Measurements from ENCODE around the gene TESK2.
"Not testable (repeated sequence)": the region's sequence is repeated elsewhere in the genome, so short reads cannot be mapped to it uniquely, and the experiment has no call there.

Gene TESK2

DNA sequence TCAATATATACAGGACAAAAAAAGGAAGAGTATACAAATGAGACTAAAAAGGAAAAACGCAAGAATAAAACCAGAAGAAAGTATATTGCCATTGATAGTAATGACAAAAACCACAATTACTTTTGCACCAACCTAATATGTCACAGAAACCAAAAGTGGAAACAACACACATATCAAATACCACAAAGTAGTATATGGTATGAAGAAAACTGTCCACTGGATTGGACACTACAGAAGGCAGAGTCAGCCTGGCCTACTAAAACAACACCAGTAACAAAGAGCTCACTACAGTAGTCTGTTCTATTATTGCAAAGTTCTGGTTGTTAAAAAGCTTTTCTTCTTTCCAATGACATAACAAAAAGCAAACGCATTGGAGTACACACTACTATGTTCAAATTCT is 17.7 kb downstream of the TESK2 start:
- DNase-seq (ENCODE audit: low read depth): no peak

DNA sequence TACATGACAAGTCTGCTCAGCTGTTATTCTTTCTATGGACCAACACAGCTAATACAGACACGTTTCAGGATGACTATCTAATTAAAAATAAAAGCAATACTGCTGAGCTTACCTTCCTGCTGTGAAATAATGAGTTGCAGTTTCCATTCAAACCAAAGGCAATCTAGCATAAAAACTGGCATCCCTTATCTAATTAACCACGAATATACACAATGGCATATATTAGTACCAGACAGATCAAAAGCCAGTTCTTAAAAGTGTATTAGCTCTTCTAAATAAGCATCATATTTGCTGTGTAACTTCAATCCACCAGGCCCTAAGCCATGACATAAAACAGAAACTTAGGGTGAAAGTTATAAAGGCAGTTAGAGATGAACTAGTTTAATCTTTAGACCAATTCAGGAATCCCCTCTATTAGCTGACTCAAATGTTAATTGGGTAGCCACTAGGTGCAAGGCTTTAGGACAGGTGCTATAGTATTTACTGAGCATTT is 20.6 kb downstream of the TESK2 start:
- DNase-seq (ENCODE audit: low read depth): no peak

DNA sequence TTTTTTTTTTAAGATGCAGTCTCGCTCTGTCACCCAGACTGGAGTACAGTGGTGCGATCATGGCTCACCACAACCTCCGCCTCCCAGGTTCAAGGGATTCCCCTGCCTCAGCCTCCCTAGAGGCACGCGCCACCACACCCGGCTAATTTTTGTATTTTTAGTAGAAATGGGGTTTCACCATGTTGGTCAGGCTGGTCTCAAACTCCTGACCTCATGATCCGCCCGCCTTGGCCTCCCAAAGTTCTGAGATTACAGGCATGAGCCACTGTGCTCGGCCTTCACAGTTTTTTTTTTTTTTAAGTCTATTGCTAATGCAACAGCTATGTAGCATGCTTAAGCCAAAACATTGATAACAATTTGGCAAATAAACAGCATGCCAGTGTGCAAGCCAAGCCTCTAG is 23.6 kb downstream of the TESK2 start:
- DNase-seq (ENCODE audit: low read depth): not testable (repeated sequence)

DNA sequence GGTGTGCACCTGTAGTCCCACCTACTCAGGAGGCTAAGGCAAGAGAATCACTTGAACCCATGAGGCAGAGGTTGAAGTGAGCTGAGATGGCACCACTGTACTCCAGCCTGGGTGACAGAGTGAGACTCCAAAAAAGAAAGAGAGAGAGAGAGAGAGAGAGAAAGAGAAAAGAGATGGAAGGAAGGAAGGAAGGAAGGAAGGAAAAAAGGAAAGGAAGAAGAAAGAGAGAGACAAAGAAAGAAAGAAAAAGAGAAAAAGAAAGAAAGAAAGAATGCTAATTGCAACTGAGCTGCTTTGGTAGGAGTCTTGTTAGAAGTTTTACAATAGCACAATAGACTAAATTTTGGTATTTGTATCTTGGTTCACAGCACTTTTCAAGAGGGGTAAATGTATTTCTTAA is 25.7 kb downstream of the TESK2 start:
- no peak for DNase-seq (ENCODE audit: low read depth)

- DNase-seq (ENCODE audit: low read depth): no peak
These were observed 32.1 kb downstream of the TESK2 start for GRCh38 chr1:45458894-45459293.

- DNase-seq (ENCODE audit: low read depth): no peak
These were observed 34.4 kb downstream of the TESK2 start for GRCh38 chr1:45456531-45456930.

- no peak for DNase-seq (ENCODE audit: low read depth)
These were observed 35.8 kb downstream of the TESK2 start for GRCh38 chr1:45455162-45455561.

GRCh38 chr1:45454464-45454863 is 36.5 kb downstream of the TESK2 start:
- DNase-seq (ENCODE audit: low read depth): no peak

- DNase-seq (ENCODE audit: low read depth): no peak
These were observed 38.5 kb downstream of the TESK2 start for GRCh38 chr1:45452503-45452902.

DNA sequence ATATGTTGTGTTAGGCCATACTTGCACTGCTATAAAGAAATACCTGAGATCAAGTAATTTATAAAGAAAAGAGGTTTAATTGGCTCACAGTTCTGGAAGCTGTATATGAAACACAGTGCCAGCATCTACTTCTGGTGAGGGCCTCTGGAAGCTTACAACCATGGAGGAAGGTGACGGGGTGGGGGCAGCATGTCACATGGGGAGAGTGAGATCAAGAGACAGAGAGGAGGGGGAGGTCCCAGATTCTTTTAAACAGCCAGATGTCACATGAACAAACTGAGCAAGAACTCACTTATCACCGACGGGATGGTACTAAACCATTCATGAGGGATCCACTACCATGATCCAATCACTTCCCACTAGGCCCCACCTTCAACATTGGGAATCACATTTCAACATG is 42.6 kb downstream of the TESK2 start:
- DNase-seq (ENCODE audit: low read depth): no peak

GRCh38 chr1:45446950-45447672 is 43.9 kb downstream of the TESK2 start:
- DNase-seq (ENCODE audit: low read depth): no peak

DNA sequence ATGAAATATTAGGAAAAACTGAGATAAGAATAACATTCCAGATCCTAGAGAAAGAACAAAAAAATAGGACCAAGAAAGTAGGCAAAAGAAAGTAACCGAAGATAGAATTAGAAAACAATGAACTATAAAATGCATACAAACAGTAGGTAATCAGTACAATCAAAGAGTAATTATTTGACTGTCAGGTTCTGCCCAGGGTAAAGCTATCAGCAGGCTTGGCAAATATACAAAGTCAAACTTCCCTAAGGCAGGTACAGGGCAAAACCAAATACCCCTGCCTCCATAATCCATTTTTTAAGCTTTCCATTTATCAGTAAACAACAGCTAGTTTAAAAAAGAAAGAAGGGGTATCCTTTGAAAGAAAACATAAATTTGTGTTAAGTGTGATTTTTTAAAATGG is 44.4 kb downstream of the TESK2 start:
- no peak for DNase-seq (ENCODE audit: low read depth)

- DNase-seq (ENCODE audit: low read depth): no peak
These were observed 46.3 kb downstream of the TESK2 start for GRCh38 chr1:45444609-45445131.

DNA sequence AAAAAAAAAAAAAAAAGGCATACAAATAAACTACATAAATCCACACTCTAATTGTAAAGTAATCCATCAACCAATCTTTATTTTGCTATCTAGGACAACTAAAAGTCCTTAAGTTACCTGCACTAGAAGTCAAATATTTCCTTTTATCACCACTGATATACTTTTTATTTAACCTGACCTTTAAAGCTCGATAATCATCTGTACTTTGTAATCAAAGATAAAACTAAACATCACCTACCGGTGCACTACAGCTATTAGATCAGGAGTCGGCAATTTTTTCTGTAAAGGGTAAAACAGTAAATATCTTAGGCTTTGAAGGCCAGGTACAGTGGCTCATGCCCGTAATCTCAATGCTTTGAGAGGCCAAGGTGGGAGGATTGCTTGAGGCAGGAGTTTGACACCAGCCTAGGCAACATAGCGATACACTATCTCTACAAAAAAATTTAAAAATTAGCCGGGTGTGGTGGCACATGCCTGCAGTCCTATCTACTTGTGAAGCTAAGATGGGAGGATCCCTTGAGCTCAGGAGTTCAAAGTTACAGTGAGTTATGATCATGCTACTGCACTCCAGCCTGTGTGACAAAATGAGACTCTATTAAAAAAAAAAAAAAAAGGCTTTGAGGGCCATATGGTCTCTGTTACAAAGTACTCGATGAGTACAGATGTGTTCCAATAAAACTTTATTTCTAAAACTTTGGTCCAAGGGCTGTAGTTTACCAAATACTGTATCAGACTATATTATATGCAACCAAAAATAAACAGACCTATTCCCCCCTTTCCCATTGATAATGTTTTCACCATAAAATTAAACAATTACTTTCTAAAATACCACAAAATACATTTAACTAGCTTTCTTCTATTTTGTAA is 47.1 kb downstream of the TESK2 start:
- no peak for DNase-seq (ENCODE audit: low read depth)

- no peak for DNase-seq (ENCODE audit: low read depth)
These were observed 48.7 kb downstream of the TESK2 start for GRCh38 chr1:45442272-45442671.

DNA sequence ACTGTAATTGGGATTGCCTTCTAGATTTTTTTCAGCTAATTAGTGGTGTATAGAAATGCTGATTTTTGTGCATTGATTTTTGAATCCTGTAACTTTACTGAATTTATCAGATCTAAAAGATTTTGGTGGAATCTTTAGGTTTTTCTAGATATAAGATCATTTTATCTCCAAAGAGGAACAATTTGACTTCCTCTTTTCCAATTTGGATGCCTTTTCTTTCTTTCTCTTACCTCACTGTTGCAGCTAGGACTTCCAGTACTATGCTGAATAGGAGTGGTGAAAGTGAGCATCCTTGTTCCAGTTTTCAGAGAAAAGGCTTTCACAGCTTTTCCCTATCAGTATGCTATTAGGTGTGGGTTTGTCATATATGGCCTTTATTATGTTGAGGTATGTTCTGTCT is 53.6 kb downstream of the TESK2 start:
- no peak for DNase-seq (ENCODE audit: low read depth)

DNA sequence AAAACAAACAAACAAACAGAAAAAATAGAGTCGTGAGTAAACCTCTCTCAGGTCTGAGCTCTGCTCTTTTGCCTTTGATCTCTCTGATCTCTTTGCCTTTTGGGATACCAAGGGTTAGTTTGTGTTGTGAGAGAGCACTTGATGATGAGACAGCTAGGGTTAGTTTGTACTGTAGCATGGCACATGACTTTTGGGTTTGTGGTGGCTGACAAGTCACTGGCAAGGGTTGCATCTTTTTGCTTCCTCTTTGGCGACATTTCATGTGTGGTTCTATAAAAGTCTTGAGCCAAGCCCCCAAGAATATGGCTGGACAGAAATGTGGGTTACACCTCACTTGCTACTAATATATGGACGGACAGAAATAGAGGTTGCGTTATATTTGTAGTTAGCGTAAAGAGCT is 60.5 kb downstream of the TESK2 start:
- DNase-seq (ENCODE audit: low read depth): no peak

GRCh38 chr1:45429561-45430159 is 61.3 kb downstream of the TESK2 start:
- no peak for DNase-seq (ENCODE audit: low read depth)

DNA sequence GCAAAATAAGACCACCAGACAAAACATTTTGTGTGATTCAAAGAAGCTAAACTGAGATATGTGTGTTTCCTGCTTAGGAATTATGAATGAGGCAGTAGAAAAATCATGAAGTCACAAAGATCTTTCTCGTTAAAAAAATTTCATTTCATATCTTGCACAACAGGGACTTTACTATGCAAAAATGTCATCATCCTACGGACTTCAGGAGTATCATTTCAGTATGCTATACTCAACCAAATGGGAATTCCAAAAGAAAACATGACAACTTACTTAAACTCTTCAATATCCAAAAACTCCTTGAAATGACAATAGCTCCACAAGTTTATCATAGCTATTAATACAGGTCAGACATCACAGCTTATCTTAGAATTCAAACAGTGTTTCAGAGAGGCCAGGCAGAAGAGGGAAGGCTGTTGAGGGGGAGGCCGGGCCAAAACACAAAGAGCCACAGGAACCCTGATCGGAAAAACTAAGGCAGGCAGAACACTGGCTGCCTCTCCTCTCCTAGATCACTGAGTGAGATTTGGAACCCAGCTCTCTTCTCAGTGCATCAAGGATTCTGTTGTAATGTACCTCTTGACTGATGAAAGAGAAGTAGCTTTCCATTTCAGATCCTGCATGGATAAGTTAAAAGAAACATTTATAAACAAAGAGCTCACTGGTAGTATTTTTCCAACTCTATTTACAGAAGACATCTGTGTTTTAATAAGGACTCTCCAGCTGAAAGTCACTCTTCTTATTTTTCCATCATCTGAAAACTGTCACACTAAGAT is 66.9 kb downstream of the TESK2 start:
- no peak for DNase-seq (ENCODE audit: low read depth)

DNA sequence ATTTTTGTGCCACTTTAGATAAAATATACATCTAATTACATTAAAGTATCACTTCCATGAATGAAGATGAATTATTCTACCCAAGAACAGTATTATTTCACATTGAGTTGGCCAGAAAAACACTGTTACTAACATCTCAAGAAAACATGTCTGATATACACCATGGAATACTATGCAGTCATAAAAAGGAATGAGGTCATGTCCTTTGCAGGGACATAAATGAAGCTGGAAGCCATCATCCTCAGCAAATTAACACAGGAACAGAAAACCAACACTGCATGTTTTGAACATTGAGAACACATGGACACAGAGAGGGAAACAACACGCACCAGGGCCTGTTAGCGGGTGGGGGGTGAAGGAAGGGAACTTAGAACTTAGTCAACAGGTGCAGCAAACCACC is 69.0 kb downstream of the TESK2 start:
- DNase-seq (ENCODE audit: low read depth): no peak

DNA sequence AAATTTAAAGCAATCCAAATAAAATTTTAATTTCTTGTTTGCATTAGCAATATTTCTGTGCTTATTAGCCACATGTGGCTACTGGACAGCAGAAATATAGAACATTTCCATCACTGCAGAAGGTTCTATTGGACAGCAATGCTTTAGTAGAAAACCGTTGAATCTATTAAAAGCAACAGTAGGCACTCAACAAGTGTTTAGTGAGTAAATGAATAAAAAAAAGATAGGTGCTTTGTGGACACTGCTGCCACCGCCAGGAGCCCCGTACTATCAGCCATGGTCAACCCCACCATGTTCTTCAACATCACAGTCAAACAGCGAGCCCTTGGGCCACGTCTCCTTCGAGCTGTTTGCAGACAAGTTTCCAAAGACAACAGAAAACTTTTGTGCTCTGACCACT is 76.2 kb downstream of the TESK2 start:
- no peak for DNase-seq (ENCODE audit: low read depth)

DNA sequence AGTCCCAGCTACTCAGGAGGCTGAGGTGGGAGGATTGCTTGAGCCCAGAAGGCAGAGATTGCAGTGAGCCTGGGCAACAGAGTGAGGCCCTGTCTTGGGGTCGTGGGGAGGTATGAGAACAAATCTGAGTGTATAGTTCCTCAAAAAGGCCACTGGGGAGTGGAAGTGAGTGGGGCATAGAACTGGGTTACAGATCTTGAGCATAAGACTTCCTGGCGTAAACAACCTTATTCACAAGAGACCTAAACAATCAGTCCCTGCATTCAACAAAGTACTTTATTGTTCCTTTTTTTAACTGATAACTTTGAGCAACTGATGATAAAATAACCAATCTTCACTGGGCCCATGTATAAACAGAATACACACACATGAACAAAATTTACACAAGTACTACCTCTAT is 78.1 kb downstream of the TESK2 start:
- no peak for DNase-seq (ENCODE audit: low read depth)
